NCI-H187 (cell line): ENCODE measurements around the gene CNTN4.

Experiments
- DNase-seq, 2 experiments: peaks; one replicate each; lab custom pipeline; 2025; lab: John Stamatoyannopoulos, UW

Gene CNTN4

DNA sequence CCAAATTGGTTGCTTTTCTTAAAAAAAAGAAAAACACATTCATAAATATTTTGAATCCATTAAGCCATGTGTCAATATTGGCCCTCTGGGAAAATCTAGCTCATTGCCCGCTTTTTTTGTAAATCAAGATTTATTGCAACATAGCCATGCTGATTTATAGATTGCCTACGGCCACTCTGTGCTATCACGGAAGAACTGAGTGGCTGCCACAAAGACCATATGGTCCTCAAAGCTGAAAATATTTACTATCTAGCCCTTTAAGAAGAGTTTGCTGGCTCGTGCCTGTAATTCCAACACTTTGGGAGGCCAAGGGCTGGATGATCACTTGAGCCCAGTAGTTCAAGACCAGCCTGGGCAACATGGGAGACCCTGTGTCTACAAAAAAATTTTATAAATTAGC lies 965.6 kb downstream of the CNTN4 start:
- no peak for DNase-seq

DNA sequence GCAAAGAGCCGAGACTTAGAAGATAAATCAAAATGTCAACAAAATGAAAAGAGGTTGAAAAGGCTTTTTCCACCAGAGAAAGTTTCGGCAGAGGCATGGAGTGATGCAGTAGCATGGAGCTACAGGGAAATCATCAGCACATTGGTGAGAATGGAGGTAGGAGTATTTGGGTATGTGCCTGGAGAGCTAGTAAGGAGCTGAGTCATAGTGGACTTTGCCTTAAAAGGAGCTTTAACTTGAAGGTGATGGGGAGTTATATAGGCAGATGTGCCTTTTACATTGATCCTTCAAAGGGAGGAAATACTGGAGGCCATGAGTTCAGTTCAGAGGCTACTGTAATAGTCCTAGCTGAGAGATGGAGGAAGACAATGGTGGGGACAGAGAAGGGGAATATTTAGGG lies 967.2 kb downstream of the CNTN4 start:
- no peak for DNase-seq

DNA sequence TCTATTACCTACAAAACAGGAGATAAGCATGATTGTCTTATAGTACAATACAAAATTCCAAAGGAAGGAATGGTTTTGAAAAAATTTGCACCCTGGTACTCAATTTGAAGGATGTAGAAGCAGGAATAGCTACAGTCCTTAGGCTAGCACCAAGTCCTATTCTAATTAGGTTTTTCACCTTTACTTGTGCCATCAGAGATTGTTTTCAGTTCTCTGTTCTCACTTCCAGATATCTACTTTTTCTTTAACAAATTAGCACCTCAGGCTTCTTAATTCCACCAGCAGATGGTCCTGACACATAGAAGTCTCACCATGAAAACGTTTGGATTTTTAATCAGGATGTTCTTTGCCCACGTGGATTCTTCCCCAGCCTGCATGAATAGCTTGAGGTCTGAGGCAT lies 967.7 kb downstream of the CNTN4 start:
- DNase-seq = no peak

DNA sequence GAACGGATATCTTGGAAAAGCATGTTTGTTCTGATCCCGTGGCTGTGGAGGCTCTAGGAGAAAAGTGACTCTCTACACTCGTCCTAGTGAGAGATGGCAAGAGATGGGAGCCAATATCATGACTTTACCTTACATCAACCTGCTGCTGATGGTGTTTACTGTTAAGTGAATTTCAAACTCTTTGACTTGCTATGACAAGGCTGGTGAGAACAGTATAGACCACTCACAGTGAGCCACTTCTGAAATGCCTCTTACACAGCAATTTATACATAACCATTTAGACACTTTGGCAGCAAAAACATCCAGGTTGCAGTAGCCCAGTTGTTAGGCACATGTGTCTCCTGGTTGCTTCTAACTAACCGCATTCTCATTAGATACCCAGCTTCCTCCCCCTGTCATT lies 968.2 kb downstream of the CNTN4 start:
- no peak for DNase-seq

DNA sequence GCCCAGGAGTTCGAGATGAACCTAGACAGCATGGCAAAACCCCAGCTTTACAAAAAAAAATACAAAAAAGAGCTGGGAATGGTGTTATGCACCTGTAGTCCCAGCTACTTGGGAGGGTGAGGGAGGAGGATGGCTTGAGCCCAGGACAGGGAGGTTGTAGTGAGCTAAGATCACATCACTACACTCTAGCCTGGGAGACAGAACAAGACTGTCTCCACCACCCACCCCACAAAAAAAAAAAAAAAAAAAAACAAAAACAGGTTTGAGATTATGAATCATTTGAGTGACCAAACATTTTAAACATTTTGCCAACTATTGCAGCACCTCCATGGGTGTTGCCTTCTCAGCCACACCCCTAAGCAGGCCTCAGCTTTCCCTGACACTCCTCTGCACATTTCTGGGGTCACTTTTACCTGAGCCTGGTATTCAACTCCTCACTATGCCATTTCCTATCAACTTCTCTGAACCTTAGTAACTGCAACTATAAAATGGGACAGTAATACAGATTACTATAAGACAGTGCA lies 969.8 kb downstream of the CNTN4 start:
- no peak for DNase-seq

DNA sequence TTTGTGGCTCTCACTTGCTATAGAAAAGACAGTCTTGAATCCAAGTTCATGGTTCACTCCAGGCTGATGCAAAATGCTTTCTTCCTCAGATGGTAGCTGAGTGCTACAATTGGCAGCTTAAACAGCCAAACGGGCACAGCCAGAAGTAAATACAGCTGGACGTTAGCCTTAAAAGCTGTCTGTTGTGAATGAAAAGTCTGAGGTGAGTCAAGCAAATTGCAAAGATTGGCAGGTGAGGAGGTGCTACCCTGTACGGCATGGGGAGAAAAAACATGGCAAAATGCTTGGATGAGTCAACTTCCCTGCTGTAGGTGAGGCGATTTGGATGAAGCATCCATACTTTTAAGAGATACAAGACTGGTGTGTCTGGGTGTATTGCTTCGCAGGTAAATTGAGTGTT lies 971.1 kb downstream of the CNTN4 start:
- no peak for DNase-seq

DNA sequence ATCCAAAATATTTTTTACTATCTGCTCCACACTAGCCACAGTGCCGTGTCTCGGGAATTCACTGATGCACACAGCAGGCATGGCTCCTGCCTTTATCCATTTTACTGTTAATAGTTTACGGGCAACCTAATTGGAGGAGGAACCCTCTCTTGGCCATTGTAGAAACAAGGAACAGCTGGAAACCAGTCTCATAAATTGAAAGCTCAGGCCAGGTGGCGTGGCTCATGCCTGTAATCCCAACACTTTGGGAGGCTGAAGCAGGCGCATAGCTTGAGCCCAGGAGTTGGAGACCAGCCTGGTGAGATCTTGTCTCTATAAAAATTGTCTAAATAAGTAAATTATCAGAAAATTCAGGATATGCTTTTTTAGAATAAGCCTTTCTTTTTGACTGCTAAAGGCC lies 972.5 kb downstream of the CNTN4 start:
- no peak for DNase-seq

DNA sequence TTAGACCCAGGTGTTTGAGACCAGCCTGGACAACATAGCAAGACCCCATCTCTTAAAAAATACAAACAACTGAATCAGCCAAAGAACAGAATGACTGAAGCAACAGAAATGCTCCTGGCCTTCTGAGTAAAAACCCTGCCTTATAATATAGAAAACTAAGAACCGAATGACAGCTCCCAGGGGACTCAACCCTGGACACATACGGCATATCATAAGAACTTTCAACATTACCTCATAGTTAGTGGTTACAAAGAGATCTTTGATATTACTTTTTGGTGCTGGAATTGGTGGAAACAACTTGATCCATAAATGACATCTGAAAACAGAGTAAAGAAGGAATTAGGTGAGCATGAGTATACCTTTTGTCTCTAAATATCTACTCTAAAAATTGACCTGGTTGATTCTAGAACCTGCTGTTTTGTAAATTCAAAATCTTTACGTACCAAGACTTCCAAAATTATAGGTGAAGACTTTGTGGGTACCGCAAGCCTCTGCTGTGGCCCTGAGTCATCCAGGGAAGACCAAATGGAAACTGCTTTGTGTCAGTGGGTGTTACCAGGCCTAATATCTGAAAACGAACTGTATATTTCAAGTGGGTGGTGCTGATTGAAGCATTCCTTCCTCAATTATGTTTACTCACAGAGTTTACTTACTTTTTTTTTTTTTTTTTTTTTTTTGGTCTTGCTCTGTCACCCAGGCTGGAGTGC lies 976.0 kb downstream of the CNTN4 start:
- DNase-seq = no peak

DNA sequence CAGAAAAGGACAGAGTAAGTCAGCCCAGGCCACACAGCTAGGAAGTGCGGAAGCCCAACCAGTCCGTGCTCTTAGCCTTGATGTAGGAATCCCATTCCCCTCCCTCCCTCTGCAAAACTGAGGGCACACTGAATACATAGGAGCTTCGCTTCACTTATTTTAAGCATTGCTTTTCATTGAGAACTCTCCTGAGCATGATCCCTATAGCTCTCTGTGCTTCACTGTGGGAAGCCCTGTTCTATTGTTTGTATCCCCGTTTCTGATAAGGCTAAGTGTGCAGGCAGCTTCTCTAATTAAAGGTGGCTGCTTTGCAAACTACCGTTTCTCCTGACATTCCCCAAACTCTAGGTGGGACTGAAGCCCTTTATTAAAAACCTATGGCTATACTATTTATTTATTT lies 981.6 kb downstream of the CNTN4 start:
- no peak for DNase-seq

DNA sequence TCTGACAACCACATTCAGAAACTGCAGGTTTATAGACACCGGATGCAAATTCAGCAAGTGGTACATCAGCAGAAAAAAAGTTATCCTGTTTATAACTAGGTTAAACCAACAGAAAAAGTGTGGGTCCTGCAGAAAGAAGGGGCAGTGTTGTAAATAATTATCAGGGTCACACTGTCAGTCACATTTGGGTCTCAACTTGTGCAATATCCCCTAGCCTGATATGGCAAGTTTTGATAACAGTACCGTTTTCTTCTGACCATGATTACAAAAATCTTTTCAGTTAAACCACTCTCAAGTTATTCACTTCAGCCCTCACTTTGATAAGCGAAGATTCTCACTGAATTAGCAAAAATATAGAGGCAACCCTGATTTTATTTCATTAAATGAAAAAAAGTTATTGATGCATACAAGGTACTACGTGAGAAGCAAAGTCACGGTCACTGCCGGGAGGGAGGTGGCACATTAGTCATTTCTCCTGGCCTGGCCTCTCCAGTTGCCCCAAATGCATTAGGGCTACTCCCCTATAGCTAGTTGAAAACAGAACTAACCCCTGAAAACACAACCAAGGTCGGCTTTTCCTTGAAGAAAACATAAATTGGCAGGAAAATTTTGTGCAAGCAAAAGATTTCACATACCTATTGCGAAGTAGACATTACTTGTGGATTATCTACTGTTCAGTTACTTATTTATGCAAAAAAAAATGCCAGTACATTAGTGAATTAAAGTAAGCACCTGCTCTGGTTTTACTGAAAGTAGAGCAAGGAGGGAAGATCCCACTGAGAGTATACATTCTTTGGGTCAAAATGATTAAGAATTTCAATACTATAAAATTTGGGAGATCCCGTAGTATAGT lies 982.9 kb downstream of the CNTN4 start:
- DNase-seq = no peak

DNA sequence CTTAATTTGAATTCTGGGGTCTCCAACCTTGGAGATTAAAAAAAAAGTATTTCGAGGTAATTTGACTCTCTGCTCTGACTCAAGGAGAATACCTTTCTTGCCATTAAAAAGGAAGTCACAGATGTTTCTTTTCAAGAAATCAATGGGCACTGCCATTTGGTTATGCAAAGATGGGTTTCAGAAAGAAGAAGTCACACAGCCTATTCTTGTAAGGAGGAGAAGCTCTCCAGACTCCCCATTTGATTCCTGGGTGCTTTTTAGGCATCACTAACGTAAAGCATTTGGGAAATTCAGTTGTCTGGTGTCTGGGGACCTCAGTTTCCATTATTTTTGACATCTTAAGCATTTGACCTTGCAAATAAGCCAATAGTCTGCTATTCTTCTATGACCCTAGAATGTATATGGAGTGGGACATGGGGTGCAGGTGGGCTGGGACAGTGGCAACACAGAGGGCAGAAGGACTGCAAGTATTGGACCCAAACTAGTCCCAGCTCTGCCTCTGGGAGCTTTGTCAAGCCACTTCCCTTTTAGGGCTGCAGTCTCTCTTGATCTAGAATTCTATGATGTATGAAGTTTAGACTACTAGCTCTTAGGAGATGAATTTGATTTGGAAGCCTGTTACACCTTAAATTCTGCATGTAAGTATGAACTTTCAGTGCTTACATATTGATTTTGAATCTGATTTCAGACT lies 983.7 kb downstream of the CNTN4 start:
- DNase-seq = no peak

DNA sequence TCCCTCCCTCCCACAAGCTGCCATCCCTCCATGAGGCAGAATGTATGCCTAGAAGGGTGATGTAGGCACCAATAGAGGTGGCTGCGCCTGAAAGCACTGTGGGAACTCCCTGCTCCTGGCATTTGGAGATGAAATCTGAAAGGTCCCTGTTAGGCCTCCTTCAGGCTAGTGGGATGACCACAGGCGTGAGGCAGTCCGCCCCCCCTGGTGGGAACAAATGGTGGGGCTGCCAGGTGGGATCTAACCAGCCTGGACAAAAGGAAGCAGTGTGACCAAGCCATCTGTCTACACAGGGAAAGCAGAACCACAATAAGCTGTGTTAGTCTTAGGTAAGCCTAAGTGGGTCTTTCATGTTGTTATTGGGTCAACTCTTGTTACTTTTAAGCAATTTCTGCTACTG lies 986.2 kb downstream of the CNTN4 start:
- DNase-seq = no peak

DNA sequence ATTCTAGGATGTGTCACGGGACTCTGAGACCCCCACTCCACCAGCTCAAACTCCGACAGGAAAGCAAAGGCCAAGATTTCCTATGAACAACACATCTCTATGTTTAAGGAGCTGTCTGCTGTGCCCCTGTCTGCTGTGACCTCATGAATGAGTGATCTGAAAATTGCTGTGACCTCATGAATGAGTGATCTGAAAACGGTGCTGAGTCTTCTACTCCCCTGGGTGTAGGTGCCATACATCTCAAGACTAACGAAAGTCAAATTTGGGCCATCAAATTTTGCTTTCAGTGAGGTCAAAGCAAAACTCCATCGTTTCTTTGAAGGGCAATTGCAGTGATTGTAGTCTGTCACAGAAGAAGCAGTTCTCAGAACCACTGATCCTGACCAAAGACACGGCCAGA lies 987.1 kb downstream of the CNTN4 start:
- no peak for DNase-seq

DNA sequence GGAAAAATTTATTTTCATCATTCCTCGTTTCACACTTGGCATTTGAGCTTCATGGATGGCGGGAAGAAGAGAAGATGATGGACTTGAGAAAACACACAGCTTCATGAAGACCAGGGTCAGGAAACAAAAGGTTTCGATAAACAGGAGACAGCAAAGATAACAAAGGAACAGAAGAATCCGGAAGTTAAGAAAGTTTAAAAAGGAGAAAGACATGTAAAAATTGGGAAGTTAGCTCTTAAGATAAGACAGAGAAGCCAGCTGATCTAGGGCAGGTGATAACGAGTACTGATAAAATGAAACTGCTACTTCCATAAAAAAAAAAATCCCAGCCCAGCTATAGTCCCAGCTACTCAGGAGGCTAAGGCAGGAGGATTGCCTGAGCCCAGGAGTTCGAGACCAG lies 987.6 kb downstream of the CNTN4 start:
- DNase-seq = no peak

DNA sequence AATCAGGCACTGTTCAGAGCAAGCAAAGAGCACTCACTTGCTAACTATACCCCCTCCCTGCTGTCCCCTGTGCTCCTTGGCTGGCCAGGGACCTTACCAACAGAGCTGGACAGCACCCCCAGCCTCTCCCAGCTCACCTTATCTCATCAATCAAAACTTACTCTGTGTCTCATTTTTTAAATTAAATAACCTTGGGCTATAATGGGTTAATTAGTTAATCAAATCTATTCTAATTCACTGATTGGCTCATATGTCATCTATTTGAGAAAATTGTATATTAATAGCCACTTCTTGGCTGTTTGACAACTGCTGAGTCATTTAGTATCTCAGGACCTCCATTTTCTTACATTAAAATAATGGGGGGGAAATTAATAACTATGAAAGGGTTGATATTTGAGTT lies 988.6 kb downstream of the CNTN4 start:
- no peak for DNase-seq

DNA sequence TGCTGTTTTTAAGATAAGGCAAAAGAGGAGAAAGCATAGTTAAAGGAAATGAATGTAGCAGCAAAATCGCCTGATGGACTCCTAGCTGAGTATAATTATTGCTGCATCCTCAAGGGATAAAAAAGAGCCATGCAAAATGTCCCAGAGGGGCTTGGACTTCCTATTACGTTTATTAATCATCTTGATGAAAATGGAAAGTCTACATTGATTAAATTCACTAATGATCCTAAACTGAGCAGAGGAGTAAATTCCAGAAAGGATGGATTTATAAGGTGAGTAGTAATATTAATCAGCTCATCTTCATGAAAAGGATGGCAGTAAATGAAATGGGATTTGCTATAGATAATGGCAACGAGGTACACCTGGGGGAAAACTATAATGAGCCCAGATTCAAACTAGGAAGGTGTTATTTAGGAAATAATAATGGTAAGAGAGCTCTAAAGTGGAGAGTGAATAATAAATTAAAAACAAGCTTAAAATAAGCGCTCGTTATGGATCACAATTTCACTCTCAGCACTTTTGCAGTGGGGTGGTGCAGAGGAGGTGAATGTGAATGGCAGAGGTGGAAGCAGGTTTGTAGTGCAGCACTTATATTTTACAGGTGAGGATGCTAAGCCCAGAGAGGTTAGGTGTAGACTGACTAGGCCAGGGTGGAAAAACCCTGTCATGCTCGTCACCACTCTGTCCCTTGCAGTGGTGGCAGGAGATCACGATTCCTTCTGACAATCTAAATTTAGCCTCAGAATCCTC lies 989.2 kb downstream of the CNTN4 start:
- no peak for DNase-seq

DNA sequence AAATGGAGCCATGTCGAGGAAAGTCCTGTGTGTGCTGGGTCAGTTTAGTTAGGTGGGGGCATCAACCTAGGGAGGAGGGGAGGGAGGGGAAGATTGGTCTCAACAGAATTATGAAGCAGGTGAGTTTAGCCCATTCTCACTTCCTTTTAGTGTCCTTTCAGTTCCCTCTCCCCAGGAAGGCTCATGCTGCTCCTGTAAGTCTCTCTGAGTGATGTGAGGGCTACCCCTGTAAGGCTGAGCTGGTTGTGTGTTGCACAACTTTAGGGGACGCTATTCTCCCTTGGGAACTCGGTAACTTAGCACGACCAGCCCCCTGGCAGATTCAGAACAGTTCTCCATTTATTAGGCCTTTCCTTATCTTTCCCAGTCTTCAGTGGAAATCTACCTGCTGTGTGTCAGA lies 990.4 kb downstream of the CNTN4 start:
- DNase-seq = no peak

DNA sequence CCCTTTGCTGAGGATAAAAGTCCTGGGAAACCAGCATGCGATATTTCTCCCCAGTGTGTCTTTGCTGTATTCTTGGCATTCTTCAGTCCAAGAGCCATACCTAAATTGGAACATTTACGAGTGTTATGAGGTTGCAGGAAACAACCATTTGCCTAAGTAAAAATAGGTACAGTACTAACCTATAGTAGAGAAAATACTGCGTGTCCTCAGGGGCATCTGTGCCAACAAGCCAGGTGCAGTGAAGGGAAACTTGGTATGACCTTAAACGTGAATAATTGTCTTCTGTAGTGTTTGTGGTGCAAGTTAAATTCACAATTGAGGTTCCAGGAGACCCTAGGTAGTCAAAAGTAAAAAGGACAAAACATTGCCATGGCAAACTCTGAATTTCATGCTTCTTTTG lies 999.3 kb downstream of the CNTN4 start:
- DNase-seq = no peak

DNA sequence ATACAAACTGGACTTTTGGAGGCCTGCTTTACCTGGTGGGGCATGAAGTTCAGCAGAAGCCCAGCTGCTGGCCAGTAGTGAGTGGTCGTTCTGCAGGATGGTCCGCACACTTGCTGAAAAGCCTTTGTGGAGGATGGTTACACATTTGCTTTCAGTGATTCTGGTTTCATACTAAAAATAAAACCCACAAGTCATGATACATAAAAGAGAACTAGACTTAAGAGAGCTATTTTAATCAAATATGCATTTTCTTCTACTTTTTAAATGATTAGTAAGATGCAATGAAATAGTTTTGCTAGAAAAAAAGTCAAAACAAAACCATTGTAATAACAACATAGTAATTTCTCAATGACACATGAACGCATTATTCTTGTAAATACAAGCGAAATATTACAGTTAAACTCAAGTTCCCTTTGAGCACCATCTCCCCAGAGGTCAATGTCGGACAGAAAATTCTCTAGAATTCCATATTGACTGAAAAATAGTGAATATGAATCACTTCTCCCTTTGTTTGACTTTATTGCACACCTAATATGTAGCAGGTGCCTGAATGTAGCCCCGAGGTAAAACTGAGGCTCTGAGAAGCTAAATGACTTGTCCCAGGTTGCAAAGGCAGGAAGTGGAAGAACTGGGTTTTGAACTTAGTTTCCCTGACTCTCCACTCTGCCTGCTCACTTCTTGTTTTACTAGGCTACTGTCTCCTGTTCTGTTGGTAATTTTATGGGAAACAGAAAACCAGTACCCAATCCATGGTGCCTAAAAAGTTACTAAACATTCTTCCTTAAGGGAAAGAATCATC lies 1003.2 kb downstream of the CNTN4 start:
- DNase-seq = no peak

DNA sequence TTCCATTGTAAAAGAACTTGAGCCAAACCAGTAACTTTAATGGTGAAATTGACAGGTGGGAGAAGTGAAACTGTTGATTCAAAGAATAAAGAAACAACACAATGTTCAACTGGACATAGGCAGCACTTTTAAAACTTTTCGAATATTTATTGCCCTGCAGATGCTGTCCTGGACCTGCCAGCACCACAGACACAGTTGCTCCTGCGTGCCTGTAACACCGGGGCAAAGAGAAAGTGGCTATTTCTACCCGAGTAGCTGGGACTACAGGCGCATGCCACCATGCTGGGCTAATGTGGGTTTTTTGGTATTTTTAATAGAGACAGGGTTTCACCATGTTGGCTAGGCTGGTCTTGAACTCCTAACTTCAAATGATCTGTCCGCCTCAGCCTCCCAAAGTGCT lies 1004.1 kb downstream of the CNTN4 start:
- DNase-seq = no peak

DNA sequence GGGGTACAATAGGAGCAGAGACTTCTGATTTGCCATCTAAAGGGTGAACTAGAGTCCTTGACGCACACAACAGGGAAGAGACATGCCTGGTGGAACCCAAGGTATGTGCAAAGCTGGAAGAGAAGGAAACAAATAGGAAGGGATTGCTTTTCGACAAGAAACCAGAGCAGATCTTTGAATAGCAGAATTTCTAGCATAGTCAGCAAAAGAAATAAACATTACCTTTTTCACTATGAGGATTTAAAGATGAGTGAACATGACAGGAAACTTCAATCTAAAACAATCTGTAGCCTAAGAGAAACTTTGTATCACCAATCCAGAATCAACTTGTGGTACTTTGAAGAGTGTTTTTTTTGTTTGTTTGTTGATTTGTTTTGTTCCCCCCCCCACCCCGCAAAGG lies 1006.6 kb downstream of the CNTN4 start:
- no peak for DNase-seq
